ENCODE data around the gene STXBP3. TPM values are rescaled to one million over a fixed set of nuclear protein-coding genes. Genes with fewer than 3 reads are reported as not detected.
"Not testable (repeated sequence)": the region's sequence is repeated elsewhere in the genome, so short reads cannot be mapped to it uniquely, and the experiment has no call there.

STXBP3 gene
- total RNA-seq, result 10 to 100 TPM; 18.4 to 39.4 (median 24.3) TPM

- Histone ChIP-seq H3K9me3 (no peaks in the 10 kb centered on the region), H3K36me3 (no peaks in the 10 kb centered on the region), H3K27ac (peak within 1 kb of the TSS; percentile 91 to 98 (median 96)), H3K4me1 (peaks cover 5 to 14% of the 10 kb centered on the region in 2 donors), H3K4me3 (peak within 1 kb of the TSS; percentile 88 to 98 (median 91)), H3K27me3 (no peaks in the 10 kb centered on the region)
- DNase-seq, result peak; percentile 94 to 98
- intact Hi-C loops (cut with DNase I; ENCODE audit: low total_unique reads), result loop anchor here (1.0 to 10.0 kb wide), 5 partner anchors 54 to 348 kb away; partner anchors contain the start of genes EEIG2, PRPF38B and TMEM167B
- ATAC-seq, result peak; percentile 94 to 95
- in situ Hi-C loops (cut with MboI; ENCODE audit: low sequenced_read_pairs in 4 of 4), result loop anchor here in 3 of 4 donors (5.0 to 10.0 kb wide), 3 partner anchors 49 to 158 kb away; partner anchors contain the start of gene PRPF38B (in 2 of the 3)
- TF ChIP-seq POLR2A (IDR thresholded peaks at IDR 0.05) (peak; percentile 91 to 94), CTCF (IDR thresholded peaks at IDR 0.05 in 4 of 5, conservative IDR thresholded peaks at IDR 0.05 in 1 of 5) (peak; percentile 75 to 95 (median 89))
These were observed at the start of gene STXBP3 for GRCh38 chr1:108746382-108747170. TSS of gene STXBP3 (plus strand) at chr1:108746674. CDS start at chr1:108746738, 64 bp downstream.

GRCh38 chr1:108699375-108700332 lies 46.8 kb upstream of the STXBP3 start:
- Histone ChIP-seq H3K27ac (no peak overlapping the region), H3K4me3 (no peak overlapping the region), H3K27me3 (no peaks in the 10 kb centered on the region), H3K9me3 (no peaks in the 10 kb centered on the region), H3K4me1 (peaks cover 9 to 12% of the 10 kb centered on the region in 2 donors), H3K36me3 (peaks cover 3 to 64% of the 10 kb centered on the region in 2 donors)
- intact Hi-C loops (cut with DNase I; ENCODE audit: low total_unique reads) (no loop called here), in situ Hi-C loops (cut with MboI; ENCODE audit: low sequenced_read_pairs in 4 of 4) (loop anchor here in 3 of 4 donors (5.0 to 25.0 kb wide), 4 partner anchors 45 to 512 kb away; partner anchors contain the start of genes STXBP3 (in 3 of the 3) and SLC25A24 (in 1 of the 3))
- DNase-seq, result no peak
- ATAC-seq, result no peak
- TF ChIP-seq POLR2A (IDR thresholded peaks at IDR 0.05), result no peak
- no peak for TF ChIP-seq CTCF (IDR thresholded peaks at IDR 0.05 in 4 of 5, conservative IDR thresholded peaks at IDR 0.05 in 1 of 5)

GRCh38 chr1:108701176-108701849 lies 45.2 kb upstream of the STXBP3 start:
- in situ Hi-C loops (cut with MboI; ENCODE audit: low sequenced_read_pairs in 4 of 4), result no loop called here
- no peak for DNase-seq
- Histone ChIP-seq H3K4me3 (no peak overlapping the region), H3K36me3 (peaks cover 3 to 51% of the 10 kb centered on the region in 2 donors), H3K27me3 (no peaks in the 10 kb centered on the region), H3K9me3 (no peaks in the 10 kb centered on the region), H3K27ac (no peak overlapping the region), H3K4me1 (no peaks in the 10 kb centered on the region)
- intact Hi-C loops (cut with DNase I; ENCODE audit: low total_unique reads), result no loop called here
- no peak for TF ChIP-seq CTCF (IDR thresholded peaks at IDR 0.05 in 4 of 5, conservative IDR thresholded peaks at IDR 0.05 in 1 of 5)
- no peak for TF ChIP-seq POLR2A (IDR thresholded peaks at IDR 0.05)
- no peak for ATAC-seq

GRCh38 chr1:108702109-108702508 lies 44.4 kb upstream of the STXBP3 start:
- H3K36me3 ChIP-seq, result peaks cover 3 to 44% of the 10 kb centered on the region in 2 donors
- H3K27me3 ChIP-seq; H3K4me1 ChIP-seq; H3K27ac ChIP-seq; intact Hi-C loops (cut with DNase I; ENCODE audit: low total_unique reads); H3K9me3 ChIP-seq; ATAC-seq; DNase-seq; in situ Hi-C loops (cut with MboI; ENCODE audit: low sequenced_read_pairs in 4 of 4); H3K4me3 ChIP-seq: not testable (repeated sequence)
